DMS 273 (cell line): ENCODE results near the gene POTEI.
"Not testable (repeated sequence)": the region's sequence is repeated elsewhere in the genome, so short reads cannot be mapped to it uniquely, and the experiment has no call there.

ENCODE experiments used
- DNase-seq: peaks from one replicate; lab custom pipeline; 2025; ENCODE audit not compliant: unreplicated experiment; lab: John Stamatoyannopoulos, UW

The POTEI gene

DNA sequence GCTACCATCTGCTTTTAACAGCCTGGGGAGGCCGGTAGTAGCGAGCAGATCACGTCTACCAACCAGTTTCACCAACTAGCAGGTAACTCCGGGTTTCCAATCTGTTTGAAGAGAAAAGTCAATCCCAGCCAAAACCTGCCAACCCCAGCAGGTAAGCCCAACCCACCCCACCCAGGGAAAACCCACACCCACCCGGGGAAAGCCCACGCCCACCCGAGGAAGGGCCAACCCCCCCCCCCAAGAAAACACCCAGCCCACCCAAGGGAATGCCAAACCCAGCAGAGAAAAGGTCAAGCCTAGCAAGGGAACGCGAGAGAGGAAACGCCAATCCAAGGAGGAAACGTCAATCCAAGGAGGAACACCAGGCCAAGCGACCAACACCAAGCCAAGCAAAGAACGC, at the start of gene POTEI:
TSS of gene POTEI (minus strand) at position 101 of the 400 bp plus-strand sequence. CDS start at position 8, 93 bp downstream.
- not testable (repeated sequence) for DNase-seq

DNA sequence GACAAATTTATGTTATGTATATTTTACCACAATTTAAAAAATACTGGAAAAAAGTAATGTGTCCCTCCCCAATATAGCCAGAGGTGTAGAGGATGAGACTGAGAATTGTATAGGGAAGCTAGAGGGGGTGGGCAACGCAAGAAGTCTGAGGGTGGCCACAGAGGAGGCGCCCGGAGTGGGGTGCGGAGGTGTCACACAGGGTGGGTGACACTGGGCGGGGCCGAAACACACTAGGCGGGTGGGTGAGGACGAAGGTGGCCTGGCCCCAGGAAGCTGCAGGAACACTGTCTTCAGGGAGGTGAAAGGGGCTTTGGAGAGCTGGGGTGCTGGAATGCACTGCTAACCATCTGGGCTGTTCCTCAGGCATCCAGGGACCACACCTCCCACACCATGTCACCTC, 47.3 kb upstream of the POTEI start:
- not testable (repeated sequence) for DNase-seq

DNA sequence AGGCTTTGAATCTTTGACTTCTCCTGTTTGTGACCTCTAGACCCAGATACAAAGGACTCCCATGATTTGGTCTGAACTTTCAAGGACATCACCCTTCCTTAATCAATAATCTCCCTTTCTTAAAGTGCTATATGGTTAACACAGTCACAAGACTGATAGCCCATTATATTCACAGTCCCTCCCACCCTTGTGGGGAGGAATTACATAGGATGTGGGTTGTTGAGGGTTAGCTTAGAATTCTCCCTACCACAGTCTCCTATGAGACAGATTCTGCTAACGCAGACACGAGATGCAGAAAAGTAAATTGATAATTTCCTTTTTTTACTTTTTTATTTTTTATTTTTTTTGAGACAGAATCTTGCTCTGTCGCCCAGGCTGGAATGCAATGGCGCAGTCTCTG, 45.0 kb upstream of the POTEI start:
- DNase-seq: not testable (repeated sequence)

DNA sequence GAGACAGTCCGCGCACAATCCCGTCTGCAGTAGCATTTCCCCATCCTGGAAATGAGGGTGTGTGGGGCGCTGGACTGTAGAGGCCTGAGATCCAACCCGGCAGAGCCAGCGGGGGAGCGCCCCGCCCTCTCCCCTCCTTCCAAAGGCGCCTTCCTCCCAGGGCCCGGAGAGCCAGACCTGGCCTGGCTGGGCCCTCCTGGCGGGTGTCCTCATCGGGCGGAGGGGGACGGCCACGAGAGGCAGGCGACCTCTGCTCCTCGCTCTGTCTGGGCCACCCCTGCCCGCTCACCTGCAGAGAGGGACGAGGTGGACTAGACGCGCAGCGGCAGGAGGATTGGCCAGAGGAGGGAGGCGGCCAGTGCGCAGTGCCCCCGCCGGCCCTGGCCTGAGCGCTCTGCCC, 40.3 kb upstream of the POTEI start:
- DNase-seq: not testable (repeated sequence)

DNA sequence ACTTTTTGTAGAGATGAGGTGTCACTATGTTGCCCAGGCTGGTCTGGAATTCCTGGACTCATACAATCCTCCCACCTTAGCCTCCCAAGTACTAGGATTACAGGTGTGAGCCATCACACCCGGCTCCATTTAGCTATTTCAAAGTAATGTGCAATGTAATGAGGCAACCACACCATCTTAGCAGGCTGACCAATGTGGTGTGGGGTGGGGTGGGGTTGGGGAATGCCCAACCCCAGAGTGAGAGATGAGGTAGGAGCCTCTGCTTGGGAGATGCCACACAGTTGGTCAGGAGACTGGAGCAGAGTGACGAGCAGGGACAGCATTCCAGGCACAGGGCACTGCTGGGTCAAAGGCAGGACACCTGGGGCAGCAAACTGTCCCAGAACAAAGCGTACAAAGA, 39.3 kb upstream of the POTEI start:
- not testable (repeated sequence) for DNase-seq

DNA sequence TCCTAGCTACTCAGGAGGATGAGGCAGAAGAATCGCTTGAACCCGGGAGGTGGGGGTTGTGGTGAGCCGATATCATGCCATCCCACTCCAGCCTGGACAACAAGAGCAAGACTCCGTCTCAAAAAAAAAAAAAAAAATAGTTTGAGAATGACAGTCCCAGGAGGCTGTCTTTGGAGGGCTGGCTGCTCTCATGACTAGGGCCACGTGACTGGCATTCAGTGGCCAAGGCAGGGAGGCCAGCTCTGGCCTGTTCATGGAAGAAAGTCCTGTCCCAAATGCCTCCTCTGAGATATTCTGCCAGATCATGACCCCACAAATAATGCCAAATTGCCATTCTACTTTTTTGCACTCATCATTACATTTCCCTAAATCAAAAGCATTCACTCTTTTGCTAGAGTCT, 35.9 kb upstream of the POTEI start:
- not testable (repeated sequence) for DNase-seq

DNA sequence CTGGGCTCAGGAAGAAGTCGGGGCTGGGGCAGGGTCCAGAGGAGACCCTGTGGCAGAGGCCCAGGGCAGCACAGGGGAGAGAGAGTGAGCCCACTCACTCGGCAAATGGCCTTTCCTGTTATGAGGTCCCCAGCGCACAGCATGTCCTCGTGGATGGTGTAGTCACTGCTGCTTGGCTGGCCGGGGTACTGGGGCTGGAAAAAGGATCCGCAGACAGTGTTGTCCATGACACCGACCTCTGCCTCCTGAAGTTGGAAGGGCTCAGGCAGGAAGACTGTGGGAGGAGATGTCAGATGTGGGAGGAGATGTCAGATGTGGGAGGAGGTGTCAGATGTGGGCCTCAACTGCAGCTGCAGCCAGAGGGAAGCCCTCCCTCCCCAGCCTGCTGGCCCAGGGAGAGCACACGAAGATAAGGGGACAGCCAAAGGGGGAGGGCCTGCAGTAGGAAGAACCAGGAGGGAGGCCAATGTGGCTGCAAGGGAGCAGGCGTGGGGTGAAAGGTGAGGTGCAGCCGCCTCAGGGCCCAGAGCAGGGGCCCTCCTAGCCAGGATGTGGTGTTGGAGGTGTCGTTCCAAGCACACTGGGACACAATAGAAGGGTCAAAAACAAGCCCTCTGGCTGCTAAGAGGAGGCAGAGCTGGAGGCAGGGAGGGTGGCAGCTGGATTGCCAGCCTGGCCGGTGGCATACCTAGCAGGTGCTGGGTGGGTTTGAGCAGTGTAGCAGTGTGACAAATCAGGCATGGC, 34.8 kb upstream of the POTEI start:
- not testable (repeated sequence) for DNase-seq

- DNase-seq: not testable (repeated sequence)
Measured at GRCh38 chr2:130542789-130543188, 33.7 kb upstream of the POTEI start.

DNA sequence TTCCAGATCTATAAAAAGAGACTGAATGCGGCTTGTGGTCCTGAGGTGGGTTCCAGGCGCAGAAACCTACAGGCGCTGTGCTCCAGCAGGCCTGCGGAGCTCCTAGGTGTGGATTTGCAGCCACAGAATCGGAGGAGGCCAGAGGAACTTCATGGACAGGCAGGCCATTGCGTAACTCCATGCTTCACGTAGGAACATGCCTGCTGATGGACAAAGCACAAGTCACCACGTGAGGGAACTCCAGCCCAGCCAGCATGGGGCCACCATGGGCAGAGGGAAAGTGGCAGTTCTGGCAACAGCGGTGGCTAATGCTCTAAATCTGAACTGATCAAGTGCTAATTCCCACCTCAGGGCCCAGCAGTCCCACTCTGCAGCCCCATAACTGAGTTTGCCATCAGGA, 29.1 kb upstream of the POTEI start:
- DNase-seq: not testable (repeated sequence)

DNA sequence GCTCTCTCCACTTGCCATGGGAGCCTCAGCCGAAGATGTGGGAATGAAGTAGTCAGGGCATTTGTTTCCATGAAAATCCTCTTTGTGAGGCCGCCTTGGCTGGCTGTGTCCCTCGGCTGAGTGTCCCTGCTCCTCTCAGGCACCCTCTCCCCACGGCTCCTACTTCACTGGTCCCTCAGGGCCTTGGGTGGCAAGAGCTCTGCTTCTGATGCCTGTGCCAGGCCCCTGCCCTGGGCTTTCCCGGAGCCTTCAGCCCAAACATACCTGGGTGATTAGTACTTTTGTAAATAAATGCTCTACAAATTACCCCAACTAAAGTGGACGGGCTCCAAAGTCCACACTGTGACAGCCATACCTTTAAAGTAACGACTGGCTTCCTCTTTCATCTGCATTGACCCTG, 27.5 kb upstream of the POTEI start:
- DNase-seq: not testable (repeated sequence)

- not testable (repeated sequence) for DNase-seq
Measured at GRCh38 chr2:130531672-130532071, 22.5 kb upstream of the POTEI start.

DNA sequence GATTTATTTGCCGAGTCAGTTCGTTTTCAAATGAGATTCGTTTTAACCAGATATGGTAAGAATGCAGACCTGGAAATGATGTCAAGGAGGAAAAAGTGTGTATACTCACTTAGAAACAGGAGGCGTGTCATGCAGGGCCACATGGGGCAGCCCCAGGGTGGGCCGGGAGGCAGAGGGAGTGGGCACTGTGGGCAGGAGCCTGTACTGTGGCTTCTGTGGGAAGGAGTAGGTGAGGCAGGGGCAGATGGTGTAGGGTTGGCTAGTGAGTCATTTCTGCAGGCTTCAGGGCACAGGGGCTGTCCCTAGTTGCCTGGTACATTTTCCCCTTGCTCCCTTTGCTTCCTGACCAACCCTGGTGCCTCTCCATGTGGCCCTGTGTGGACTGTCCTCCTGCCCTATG, 22.1 kb upstream of the POTEI start:
- DNase-seq: not testable (repeated sequence)

- DNase-seq: not testable (repeated sequence)
Measured at GRCh38 chr2:130530212-130530611, 21.1 kb upstream of the POTEI start.

- not testable (repeated sequence) for DNase-seq
Measured at GRCh38 chr2:130529545-130529944, 20.4 kb upstream of the POTEI start.

DNA sequence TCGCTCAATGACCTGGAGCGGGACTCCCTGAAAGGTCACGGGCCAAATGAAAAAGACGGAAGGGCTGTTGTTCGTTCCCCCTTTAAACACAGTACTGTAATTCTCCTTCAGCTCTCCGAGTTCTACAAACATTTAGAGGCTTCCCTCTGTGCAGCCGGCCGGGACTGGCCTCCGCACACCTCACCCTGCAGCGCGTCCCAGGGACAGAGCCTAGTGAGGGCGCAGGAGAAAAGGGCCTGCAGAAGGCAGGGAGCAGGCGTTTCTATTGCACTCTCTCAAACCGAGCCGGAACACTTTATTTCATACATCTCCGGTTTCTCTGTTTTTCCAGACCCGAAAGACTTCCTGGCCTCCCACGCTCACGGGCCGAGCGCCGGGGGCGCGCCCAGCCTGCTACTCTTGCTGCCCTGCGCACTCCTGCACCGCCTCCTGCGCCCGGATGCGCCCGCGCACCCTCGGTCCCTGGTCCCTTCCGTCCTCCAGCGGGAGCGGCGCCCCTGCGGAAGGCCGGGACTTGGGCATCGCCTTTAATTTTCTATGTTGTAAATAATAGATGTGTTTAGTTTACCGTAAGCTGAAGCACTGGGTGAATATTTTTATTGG, 18.3 kb upstream of the POTEI start:
- not testable (repeated sequence) for DNase-seq

GRCh38 chr2:130522390-130522789, 13.3 kb upstream of the POTEI start:
- not testable (repeated sequence) for DNase-seq

GRCh38 chr2:130520992-130521391, 11.9 kb upstream of the POTEI start, which contains the start of gene CFC1B:
CFC1B (plus strand) TSS chr2:130521222; CDS start chr2:130521485, 263 bp downstream.
- DNase-seq: not testable (repeated sequence)

GRCh38 chr2:130518516-130519106, 9.5 kb upstream of the POTEI start:
- DNase-seq: not testable (repeated sequence)

DNA sequence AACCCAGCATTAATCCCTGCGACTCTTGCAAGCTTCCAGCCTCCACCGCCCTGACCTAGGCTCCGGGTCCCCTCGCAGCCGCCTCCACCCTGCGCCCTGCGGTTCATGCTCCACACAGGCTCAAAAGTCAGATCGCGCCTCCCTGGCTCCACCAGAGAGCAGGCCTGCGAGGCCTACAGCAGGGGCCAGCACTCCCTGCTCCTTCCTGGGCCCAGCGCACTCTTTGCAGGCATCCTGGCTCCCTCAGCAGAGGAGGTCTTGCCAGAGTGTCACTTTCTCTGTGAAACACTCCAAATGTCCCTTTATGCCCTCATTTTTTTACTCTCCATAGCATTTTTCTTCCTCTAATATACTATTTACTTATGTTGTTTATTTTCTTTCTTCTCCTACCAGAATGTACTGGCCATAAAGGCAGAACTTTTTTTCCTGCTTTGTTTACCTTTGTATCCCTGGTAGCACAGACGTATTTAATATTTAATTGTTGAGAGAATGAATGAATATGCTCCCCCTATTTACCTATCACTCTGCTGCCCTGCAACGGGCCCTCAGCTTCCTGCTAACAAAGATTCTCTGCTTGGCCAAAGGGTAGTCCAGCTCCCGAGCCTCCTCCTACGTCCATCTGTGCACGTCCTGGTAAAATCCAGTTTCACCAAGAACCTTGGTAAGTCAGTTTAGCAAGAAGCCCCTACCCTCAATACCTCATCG, 2.8 kb upstream of the POTEI start:
- not testable (repeated sequence) for DNase-seq

- not testable (repeated sequence) for DNase-seq
Measured at GRCh38 chr2:130510807-130511746, 1.9 kb upstream of the POTEI start.
